GM13977 (cell line): ENCODE results near the gene APOB.

Experiments used
- DNase-seq: peaks from one replicate; pipeline ENCODE4 v3.0.0; 2012; ENCODE audit warnings: low spot score
- in situ Hi-C: fragments of 300-500 bp; cut with MboI; formaldehyde crosslinking; loops from one replicate; pipeline ENCODE4 v1.12.0; 2022; ENCODE audit warnings: low sequenced_read_pairs, low pct_unique_long_range_greater_than_20kb, mixed read lengths, inconsistent platforms; ENCODE audit not compliant: unreplicated experiment
- TF ChIP-seq, protein P1 (sequence below): IDR thresholded peaks from 2 replicates; pipeline ENCODE4 v1.5.1; 2012; ENCODE audit warnings: mild to moderate bottlenecking, control low read depth; ENCODE audit not compliant: insufficient read depth; ENCODE audit errors: extremely low read depth, missing control alignments

Gene APOB

DNA sequence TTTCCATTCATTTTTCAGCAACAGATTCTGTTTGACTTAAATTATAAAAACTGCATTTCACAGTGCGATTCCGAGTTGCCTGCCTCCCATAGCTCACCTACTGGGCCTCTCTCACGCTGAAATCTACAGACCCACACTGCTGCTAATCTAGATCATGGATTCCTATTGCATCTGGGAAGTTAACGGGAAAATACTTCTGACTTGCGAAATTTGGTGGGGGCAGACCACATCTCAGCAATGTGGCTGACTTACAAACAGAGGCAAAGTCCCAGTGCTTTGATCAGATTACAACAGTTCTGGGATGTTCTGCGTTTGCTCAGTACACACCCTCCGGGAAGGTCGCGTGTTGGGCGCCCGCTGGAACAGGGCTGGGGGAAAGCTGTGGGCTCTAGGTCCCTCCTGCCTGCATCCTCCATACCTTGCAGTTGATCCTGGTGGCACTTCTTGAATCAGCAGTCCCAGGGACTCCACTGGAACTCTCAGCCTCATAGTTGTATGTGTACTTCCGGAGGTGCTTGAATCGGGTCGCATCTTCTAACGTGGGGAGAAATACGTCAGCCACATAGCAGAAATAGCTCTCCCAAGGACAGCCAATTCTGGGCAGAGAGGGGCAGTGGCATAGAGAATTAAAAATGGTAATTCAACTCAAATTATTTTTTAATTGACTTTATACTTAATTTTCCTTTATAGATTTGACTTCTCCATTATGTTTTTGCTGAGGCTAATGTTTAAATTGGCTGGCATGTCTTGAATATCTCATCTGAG is 1.7 kb downstream of the APOB start:
- no peak for DNase-seq
- TF ChIP-seq, protein P1, sequence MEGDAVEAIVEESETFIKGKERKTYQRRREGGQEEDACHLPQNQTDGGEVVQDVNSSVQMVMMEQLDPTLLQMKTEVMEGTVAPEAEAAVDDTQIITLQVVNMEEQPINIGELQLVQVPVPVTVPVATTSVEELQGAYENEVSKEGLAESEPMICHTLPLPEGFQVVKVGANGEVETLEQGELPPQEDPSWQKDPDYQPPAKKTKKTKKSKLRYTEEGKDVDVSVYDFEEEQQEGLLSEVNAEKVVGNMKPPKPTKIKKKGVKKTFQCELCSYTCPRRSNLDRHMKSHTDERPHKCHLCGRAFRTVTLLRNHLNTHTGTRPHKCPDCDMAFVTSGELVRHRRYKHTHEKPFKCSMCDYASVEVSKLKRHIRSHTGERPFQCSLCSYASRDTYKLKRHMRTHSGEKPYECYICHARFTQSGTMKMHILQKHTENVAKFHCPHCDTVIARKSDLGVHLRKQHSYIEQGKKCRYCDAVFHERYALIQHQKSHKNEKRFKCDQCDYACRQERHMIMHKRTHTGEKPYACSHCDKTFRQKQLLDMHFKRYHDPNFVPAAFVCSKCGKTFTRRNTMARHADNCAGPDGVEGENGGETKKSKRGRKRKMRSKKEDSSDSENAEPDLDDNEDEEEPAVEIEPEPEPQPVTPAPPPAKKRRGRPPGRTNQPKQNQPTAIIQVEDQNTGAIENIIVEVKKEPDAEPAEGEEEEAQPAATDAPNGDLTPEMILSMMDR = no peak
- in situ Hi-C loops = loop anchor here (25.0 kb wide), 1 partner anchor 270 kb away; no protein-coding TSS in a partner anchor

GRCh38 chr2:21041462-21041861 is 2.4 kb downstream of the APOB start:
- TF ChIP-seq, protein P1 = no peak

GRCh38 chr2:21040468-21041377 is 3.1 kb downstream of the APOB start:
- in situ Hi-C loops = loop anchor here (25.0 kb wide), 1 partner anchor 272 kb away; no protein-coding TSS in a partner anchor
- TF ChIP-seq, protein P1 = no peak
- no peak for DNase-seq

More at GRCh38 chr2:21041462-21041861, 2.4 kb downstream of the APOB start:
- no peak for DNase-seq
- in situ Hi-C loops = loop anchor here (25.0 kb wide), 1 partner anchor 271 kb away; no protein-coding TSS in a partner anchor

DNA sequence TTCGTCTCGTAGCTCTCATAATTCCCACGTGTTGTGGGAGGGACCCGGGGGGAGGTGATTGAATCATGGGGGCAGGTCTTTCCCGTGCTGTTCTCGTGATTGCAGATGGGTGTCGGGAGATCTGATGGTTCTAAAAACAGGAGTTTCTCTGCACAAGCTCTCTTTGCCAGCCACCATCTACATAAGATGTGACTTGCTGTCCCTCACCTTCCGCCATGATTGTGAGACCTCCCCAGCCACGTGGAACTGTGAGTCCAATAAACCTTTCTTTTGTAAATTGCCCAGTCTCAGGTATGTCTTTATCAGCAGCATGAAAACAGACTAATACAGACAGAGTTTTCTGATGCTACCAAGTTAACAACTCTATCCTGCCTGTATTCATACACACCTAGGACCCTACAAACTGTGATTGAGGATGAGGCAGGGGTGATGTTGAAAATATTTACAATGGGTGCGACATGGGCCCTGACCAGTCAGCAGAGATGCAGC is 3.9 kb downstream of the APOB start:
- in situ Hi-C loops = loop anchor here (25.0 kb wide), 1 partner anchor 272 kb away; no protein-coding TSS in a partner anchor
- TF ChIP-seq, protein P1 = no peak
- DNase-seq = no peak

DNA sequence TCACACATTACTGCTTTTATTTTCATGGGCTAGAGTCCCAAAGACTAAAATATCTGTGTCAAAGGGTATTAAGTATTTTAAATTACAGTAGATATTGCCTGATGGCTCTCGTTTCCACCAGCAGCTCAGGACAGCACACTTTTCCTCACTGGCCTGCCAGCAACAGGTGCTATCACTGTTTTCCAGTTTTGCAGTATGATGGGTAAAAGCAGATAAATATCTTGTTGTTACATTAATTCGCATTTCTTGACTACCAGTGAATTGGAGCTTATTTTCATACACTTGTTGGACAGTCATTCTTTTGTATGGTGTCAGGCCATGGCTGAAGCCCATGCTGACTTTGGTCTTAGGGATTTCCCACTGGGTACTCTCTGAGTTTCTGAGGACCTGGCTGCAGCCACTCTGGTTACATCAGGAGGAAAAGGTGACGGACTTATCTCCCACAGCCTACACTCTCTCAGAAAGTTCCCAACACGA is 4.8 kb downstream of the APOB start:
- in situ Hi-C loops = loop anchor here (25.0 kb wide), 1 partner anchor 273 kb away; no protein-coding TSS in a partner anchor
- no peak for DNase-seq
- TF ChIP-seq, protein P1 = no peak
